Stimulated activated CD4-positive, alpha-beta T cell treated with anti-CD3 and anti-CD28 coated beads, Interleukin-1b, Interleukin-23, amount 100 ng/mL, for 4 hours (primary cell): ENCODE data around the gene SCUBE3.

Experiments
- DNase-seq, 2 donors: peaks; one replicate each; pipeline ENCODE4 v3.0.0-alpha.2; 2020; ENCODE audit warnings: low read depth in 2 of 2

The SCUBE3 gene

DNA sequence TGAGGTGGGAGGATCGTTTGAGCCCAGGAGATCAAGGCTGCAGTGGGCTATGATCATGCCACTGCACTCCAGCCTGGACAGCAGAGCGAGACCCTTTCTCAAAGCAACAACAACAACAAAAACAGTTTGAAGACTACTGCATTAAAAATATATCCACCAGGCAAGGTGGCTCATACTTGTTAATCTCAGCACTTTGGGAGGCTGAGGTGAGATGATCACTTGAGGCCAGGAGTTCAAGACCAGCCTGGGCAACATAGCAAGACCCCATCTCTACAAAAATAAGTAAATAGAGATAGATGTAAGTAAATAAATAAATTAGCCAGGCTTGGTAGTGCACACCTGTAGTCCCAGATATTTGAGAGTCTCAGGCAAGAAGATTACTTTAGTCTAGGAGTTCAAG, 58.2 kb downstream of the SCUBE3 start:
- DNase-seq = no peak

DNA sequence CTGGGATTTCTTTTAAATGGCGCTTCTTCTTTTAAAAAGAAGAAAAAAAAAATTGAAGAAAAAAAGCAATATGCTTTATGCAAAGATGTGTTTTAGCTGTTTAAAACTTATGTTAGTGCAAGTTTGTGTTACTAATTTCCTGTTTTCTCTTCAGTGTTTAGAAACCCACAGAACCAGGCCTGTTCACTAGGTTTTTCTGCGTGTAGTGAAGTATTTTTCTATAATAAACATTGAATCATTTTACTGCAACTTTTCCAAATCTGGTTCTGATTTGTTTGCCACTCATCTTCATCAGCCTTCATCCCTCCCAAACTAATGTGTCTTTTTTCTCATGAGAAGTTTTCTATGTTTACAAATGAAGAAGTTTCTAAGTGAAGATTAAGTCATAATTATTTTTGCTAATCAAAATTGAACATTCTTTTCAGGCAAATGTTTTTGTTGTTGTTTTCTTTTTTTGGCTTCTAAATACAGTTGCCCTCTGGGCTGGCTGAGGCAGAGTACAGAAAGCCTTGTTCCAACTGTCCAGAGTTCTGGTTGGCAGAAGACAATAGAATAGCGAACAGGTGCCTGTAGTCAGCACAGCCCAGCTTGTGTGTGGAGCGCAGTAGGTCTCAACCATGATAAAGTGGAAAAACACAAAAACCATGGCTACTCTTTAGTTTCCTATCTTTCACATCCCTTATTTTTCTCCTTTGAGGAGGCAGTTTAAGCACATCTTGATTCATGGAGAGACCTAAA, 60.2 kb downstream of the SCUBE3 start:
- DNase-seq = no peak

DNA sequence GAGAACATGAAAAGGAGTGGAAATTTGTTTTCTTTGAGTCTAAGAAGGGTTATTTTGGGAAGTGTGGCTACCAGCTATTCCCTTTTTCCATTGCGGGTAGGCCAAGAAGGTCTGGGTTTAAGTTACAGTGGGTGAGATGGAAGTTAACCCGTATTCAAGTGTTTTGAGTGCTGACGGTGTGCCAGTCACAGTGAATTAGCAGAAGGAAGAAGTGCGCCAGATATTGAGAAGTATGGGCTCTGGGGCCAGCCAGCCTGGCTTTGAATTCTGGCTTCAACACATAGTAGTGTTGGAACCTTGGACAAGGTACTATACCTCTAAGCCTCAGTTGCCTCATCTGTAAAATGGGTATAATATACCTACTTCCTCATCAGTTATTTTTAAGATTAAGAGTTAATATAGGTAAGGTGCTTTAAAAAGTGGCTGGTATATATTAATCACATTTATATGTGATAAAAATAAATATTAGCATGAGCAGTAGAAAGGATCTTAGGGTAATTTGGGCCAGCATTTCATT, 62.0 kb downstream of the SCUBE3 start:
- no peak for DNase-seq

DNA sequence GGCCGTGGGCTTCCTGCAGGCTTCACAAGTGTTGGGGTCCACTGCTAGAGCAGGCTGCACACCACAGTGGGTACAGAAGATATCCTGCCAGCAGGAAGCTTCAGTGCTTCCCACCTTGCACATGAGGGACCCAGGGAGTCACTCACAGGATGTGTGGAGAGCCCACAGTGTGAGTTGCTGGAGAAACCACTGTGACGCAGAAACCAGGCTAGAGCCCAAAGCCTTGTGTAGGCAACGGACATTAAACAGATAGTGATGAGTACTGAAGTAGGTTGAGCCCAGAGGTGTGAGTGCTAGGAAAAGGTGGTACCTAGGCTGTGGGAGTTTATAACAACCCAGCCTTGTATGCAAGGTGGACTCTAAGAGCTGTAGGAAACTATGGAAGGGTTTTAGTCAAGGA, 65.0 kb downstream of the SCUBE3 start:
- DNase-seq = no peak

DNA sequence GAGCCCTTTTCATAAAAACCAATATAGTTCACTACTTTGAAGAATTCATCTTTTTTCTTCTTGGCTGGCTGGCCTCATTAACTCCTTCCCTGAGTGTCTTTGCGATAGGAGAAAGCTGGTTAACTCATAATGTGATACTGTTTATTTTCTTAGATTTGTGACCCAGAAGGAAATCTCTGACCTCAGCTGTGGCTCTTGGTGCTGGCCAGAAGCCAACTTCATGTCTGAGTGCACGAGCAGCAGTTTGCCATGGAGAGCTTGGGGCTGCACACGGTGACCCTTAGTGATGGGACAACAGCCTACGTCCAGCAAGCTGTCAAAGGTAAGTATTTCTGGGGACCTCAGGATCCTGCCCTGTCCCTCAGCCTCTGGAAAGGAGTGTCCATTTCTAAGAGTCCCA, 67.1 kb downstream of the SCUBE3 start:
- DNase-seq = no peak

DNA sequence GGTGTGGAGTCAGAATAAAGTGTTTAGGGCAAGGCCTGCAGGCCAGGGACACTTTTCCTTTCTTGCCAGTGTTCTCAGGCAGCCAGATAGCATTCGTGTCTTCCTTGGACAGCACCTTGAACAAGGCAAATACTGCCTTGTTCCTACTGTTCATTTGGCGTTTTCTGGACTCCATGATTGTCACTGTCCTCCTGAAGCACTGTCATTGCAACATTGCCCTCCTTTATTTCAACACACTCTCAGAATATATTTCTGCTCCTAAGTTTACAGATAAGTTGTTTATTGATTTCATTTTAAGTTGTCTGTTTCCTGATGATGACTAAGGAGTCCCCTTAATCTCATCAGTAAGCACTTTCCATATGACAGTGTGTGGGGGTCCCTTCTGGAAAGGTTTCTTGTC, 68.7 kb downstream of the SCUBE3 start:
- no peak for DNase-seq

DNA sequence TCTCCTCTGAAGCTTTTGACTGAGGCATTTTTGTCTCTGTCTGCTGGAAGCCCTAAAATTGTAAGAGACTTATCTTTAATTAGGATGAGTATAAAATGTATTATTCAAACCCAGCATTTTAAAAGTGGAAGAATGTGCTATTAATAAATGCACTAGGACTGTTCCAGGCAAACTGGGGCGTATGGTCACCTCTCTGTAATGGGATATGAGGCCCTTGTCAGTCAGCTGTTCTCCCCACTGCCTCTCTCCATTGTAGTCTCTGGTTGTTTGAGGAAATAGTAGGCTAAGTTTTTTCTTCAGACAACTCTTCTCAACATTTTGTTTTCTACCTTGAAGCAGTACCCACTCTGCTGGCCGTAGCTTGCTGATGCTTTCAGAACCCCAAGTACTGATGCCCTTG, 69.6 kb downstream of the SCUBE3 start:
- no peak for DNase-seq

DNA sequence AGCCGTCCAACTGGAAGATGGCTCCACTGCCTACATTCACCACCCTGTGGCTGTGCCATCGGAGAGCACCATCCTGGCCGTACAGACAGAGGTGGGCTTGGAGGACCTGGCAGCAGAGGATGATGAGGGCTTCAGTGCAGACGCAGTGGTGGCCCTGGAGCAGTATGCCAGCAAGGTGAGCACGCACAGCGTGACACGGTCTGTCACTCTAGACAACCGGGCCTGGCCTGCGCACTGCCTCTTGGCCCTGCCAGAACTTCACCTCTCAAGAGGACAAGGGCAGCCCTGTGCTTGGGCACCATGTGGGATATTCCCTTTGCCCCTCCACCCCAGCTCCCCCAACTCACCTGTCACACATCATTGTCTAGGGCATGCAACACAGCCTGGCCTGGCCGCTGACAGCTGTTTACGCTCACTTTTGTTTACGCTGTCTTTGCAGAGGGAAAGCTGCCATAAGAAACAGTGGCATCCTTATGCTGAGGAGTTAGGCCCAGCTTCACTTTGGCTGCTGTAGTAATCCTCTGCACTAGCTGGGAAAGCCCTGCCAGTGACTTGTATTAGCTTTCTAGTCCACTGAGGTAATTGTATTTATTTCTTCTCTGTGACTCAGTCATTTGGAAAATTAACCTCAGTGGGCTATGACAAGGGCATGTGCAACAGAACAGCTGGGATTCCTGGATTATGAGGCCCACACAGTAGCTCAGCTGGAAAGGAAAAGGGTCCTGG, 74.1 kb downstream of the SCUBE3 start:
- DNase-seq = no peak

DNA sequence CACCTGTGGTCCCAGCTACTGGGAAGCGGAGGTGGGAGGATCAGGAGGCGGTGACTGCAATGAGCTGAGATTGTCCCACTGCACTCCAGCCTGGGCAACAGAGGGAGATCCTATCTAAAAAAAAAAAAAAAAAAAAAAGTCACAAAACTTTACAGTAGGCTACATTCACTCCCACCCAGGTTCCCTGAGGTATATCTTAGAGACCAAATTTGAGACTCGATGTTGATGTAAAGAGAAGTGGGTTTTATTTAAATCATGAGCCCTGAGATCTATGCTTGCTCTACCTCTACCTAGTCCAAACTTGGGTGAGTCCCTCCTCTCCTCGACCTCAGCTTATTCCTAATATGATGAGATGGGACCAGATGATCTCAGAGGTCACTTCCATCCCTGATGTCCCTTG, 75.1 kb downstream of the SCUBE3 start:
- no peak for DNase-seq

DNA sequence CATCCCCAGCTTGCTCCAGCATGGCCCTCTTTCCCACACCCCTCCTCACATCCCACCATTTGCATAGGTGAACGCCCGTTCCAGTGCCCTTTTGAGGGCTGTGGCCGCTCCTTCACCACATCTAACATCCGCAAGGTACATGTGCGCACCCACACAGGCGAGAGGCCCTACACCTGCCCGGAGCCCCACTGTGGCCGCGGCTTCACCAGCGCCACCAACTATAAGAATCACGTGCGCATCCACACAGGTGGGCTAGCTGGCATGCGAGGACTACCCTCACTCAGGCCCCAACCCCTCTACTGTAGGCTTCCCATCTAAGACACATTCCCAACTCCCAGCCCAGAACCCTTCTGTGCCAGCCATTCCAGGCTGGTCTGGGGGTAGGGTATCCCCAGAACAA, 77.7 kb downstream of the SCUBE3 start:
- DNase-seq = no peak

DNA sequence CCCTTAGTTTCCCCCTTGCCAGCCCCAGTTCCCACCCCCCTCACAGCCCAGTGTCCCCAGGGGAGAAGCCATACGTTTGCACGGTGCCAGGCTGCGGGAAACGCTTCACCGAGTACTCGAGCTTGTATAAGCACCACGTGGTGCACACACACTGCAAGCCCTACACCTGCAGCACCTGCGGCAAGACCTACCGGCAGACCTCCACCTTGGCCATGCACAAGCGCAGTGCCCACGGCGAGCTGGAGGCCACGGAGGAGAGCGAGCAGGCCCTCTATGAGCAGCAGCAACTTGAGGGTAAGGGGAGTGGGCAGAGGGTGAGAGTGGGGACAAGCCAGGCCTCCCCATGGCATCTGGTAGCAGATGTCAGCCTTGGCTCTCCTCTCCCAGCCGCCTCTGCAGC, 78.7 kb downstream of the SCUBE3 start:
- DNase-seq = no peak

DNA sequence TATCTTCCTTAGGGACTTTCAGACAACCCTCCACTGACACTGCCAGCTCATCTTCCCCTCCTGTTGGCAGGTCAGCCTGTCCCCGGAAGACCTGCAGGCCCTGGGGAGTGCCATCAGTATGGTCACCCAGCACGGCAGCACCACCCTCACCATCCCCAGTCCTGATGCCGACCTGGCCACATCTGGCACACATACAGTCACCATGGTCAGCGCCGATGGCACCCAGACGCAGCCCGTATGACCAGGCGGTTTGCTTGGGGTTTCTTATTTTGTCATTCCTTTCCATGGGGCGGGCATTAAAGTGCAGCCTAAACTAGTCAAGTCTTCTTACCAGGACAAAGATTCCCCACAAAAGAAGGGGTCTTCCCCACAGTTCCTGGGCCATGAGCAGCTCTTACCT, 79.9 kb downstream of the SCUBE3 start:
- DNase-seq = no peak

DNA sequence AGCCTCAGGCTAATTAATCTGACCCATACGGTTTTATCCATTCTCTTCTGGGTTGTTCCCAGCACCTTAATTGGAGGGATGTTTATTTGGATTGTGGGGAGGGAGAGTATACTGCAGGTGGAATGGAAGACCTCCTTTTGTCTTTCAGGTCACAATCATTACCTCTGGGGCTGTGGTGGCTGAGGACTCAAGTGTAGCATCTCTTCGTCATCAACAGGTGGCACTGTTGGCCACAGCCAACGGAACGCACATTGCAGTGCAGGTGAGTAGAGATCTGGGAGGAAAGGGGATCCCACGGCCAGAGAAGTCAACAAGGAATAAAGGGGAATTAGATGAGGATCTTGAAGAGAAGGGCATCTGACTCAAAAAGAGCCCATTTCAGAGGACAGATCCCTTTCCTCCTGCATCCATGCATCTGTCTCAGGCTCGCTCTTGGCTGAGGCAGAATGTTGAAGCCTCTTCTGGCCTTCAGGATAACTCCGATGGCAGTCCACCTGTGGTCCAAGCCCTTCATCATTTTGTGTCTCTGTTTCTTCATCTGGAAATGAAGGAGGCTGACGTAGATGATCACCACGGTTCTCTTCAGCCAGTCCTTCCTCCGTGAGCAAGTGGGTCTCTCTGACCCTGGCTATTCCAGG, 80.7 kb downstream of the SCUBE3 start:
- peak in 1 of 2 donors; percentile 46 for DNase-seq

DNA sequence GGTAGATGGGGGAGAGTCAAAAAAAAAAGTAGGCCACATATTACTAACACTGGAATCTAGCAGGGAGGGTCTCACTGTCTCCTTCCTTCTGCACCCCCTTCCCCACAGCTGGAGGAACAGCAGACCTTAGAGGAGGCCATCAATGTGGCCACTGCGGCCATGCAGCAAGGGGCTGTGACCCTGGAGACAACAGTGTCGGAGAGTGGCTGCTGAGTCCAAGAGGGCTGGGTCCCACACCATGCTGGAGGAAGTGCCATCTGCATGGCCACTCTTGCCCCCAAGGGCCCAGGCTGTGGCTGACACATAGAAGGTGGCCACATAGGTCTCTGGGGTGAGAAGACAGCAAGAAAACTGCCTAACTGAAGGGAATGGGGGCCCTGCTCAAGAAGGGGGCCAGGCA, 81.3 kb downstream of the SCUBE3 start:
- DNase-seq = no peak

DNA sequence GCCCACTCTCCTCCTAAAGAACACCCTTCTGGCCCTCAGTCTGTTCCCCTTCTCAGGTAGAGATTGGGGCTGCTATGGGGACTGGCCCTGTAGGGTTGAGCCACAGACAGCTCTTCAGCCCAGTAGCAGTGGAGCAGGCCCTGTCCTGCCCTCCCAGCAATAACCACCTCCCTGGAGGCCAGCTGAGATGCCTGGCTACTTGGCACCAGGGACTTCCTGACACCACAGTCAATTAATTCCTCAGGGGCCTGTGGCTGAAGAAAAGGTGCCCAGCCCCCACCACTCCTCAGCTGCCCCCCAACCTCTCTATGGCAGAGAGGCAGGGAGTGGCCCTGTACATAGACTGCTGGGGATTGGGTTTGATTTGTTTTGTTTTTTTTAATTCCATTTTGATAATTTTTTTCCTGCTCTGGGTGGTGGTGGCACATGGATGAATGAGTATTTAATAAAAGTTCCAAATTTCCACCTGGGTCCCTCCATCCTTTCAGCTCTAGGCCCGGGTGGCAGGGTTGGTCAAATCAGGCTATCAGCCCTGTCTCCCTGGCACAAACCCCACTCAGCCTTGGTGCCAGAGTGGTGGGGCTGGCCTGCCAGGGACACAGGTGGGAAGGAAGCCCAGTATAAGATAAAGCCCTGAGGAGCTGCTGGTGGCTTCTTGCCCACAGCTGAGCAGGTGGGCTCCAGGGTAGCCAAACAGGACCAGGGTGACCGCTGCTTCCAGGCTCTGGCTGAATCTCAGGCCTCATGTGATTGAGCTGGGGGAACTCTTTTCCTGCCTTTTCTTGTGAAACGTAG, 82.0 kb downstream of the SCUBE3 start:
- DNase-seq = no peak

DNA sequence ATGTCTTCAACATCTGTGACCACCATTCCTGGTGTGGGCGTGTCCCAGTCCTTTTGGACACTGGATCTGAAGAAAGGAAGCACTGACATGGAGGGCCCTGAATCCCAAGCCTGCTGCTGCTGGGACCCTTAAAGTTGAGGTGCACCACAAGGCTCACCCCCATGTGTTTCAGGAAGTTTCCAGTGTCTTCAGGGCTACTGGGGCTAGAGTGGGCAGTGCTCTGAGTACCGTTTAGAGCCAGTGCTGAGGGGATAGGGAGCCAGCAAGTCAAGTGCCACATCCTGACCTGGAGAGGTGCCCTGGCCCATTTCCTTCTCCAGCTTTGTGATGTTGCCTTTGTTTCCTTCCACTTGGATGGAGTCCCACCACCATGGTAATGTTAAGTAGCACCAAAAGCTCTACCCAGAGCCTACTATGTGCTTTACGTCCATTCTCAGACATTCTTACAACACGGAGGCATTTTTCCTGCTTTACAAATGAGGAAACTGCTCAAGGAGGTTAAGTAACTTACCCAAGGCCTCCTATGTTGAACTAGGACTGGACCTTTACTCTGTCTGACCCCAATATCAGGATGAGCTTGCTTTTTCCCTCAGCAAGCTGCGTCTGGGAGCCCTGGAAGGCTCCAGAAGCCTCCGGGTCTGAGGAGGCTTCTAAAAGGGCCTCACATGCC, 83.3 kb downstream of the SCUBE3 start:
- no peak for DNase-seq

DNA sequence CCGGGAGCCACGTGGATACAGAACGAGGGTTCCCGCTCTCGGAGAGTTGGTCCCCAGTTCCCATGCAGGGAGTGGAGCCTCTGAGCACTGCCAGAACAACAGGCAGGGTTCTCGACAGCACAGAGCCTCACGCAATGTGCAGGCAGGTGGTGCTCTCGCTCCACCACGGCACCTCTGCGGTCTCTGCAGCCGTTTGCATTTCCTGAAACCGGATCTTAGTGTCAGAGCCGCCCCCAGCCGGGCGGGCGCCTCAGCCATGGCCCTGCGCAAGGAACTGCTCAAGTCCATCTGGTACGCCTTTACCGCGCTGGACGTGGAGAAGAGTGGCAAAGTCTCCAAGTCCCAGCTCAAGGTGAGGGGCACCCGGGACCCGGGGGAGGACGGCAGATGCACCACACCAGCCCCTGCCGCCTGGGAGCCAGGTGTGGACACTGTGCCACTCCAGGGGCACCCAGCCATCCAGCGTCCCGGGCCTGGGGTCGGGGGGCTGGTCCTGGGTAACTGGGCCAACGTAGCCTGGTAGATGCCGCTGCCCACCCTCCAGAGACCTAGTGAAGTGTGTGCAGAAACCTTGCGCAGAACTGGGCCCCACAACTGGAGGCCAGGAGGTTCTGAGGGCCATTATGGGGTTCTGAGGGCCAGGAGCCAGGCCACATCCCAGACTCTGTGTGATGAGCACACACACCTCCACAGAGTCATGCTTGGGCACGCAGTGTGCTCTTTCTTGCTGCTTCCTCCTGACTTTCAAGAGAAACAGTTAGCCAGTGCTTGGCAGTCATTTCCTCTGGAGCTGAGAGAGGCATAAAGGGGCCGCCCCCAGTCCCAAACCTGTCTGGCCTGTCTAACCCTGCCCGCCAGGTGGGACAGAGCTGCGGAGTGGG, 84.1 kb downstream of the SCUBE3 start, which contains the start of gene DEF6:
TSS of gene DEF6 (plus strand) at position 218 of the 881 bp plus-strand sequence. CDS start at position 257, 39 bp downstream.
- DNase-seq = peak; percentile 75 to 80

DNA sequence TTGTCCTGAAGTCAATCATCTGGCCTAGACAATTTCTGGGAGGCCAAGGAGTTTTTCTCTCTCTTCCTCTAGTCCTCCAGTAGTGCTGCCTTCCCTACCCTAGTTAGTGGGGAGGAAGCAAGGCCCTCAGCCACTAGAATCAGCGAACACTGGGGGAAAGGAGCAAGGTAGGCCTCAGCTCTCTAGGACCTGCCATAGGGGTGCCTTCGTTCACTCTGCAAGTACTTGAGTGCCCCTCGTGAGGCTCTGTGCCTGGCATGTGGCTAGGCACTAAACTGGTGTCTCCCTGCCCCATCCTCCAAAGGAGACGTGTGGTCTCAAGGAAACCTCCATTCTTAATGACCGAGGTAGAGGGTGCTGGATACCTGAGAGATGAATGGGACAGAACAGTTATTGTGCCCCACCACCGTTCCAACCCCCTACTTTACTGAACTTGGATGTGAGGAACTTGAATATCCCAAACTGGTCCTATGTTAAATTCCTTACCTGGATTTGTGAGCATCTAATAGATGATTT, 84.9 kb downstream of the SCUBE3 start:
- DNase-seq = no peak

DNA sequence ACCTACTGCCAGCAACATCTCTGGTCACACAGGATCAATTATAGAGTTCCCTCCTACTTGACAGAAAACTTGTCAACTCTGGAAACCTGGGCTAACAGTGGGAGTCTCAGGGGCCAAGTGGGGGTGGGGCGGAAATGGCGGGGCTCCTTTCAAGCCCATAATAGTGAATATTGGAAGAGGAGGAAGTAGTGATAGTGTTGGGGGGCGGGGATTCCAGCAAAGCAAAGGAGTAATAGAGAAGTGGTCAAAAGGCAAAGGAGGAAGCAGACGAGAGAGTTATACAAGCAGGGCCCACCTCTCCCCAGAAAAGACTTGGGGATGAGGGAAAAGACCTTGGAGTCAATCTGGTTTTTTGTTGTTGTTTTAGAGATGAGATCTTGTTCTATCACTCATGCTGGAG, 85.9 kb downstream of the SCUBE3 start:
- DNase-seq = no peak

DNA sequence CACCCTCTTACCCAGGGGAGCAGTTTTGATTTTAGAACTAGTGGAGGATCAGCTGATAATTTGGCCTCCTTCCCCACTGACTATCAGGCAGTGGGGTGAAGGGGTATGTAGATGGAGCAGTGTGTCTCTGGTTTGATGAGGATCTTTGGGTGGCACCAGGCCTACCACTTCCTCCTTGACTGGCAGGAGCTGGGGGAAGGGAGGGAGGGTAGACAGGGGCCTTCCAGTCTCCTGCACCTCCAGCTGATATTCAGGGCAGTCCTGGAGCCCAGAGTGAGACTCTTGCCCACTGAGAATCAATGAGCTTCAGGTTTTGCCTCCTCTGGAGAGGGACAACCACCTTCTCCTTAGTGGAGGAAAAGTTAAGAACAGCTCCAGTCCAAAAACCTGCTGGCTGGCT, 87.1 kb downstream of the SCUBE3 start:
- no peak for DNase-seq
